ENCODE results near the gene AFF3.

The AFF3 gene

GRCh38 chr2:99793022-99793421 lies 349.4 kb downstream of the AFF3 start:
- ATAC-seq, result no peak
- TF ChIP-seq ZFP30 (CRISPR knock-in tag; IDR thresholded peaks at IDR 0.05) (no peak), SNAI2 (CRISPR knock-in tag; IDR thresholded peaks at IDR 0.05) (no peak), CSDC2 (CRISPR knock-in tag; IDR thresholded peaks at IDR 0.05) (no peak), CREB5 (CRISPR knock-in tag; IDR thresholded peaks at IDR 0.05; ENCODE audit: low read depth) (no peak), ISL1 (CRISPR knock-in tag; IDR thresholded peaks at IDR 0.05) (no peak)

GRCh38 chr2:99789849-99790248 lies 352.5 kb downstream of the AFF3 start:
- no peak for ATAC-seq
- TF ChIP-seq PPARA (CRISPR knock-in tag; IDR thresholded peaks at IDR 0.05; ENCODE audit: borderline replicate concordance) (no peak), ZFP3 (CRISPR knock-in tag; IDR thresholded peaks at IDR 0.05) (no peak), ZNF70 (CRISPR knock-in tag; IDR thresholded peaks at IDR 0.05) (no peak), OSR1 (CRISPR knock-in tag; IDR thresholded peaks at IDR 0.05) (no peak), ZFP30 (CRISPR knock-in tag; IDR thresholded peaks at IDR 0.05) (no peak)

- no peak for TF ChIP-seq TOX (CRISPR knock-in tag; IDR thresholded peaks at IDR 0.05; ENCODE audit: borderline replicate concordance)
- no peak for TF ChIP-seq ZNF70 (CRISPR knock-in tag; IDR thresholded peaks at IDR 0.05)
- no peak for TF ChIP-seq POU6F1 (CRISPR knock-in tag; IDR thresholded peaks at IDR 0.05; ENCODE audit: borderline replicate concordance, low read depth)
- TF ChIP-seq CSDC2 (CRISPR knock-in tag; IDR thresholded peaks at IDR 0.05), result no peak
- TF ChIP-seq CSRNP3 (CRISPR knock-in tag; IDR thresholded peaks at IDR 0.05), result no peak
- no peak for TF ChIP-seq ISL1 (CRISPR knock-in tag; IDR thresholded peaks at IDR 0.05)
- no peak for ATAC-seq
These were observed 354.5 kb downstream of the AFF3 start for GRCh38 chr2:99787769-99788382.

- no peak for ATAC-seq
- no peak for TF ChIP-seq ZC3H10 (CRISPR knock-in tag; IDR thresholded peaks at IDR 0.05)
- TF ChIP-seq ESRRG (CRISPR knock-in tag; IDR thresholded peaks at IDR 0.05), result no peak
- TF ChIP-seq SNAI2 (CRISPR knock-in tag; IDR thresholded peaks at IDR 0.05), result no peak
- TF ChIP-seq TSHZ2 (CRISPR knock-in tag; IDR thresholded peaks at IDR 0.05), result no peak
- no peak for TF ChIP-seq PATZ1 (CRISPR knock-in tag; IDR thresholded peaks at IDR 0.05; ENCODE audit: borderline replicate concordance)
- no peak for TF ChIP-seq ZNF565 (CRISPR knock-in tag; conservative IDR thresholded peaks at IDR 0.05; ENCODE audit: low read depth)
- no peak for TF ChIP-seq ZNF8 (CRISPR knock-in tag; IDR thresholded peaks at IDR 0.05)
- TF ChIP-seq OSR1 (CRISPR knock-in tag; IDR thresholded peaks at IDR 0.05), result no peak
- no peak for TF ChIP-seq BACH2 (CRISPR knock-in tag; IDR thresholded peaks at IDR 0.05; ENCODE audit: borderline replicate concordance)
- TF ChIP-seq CREB5 (CRISPR knock-in tag; IDR thresholded peaks at IDR 0.05; ENCODE audit: low read depth), result no peak
These were observed 355.6 kb downstream of the AFF3 start for GRCh38 chr2:99786636-99787390.

All from SK-N-SH treated with all-trans-retinoic acid at 6 μM for 48 hours (cell line).